GM19351 (cell line): ENCODE measurements around the gene ASB8.

Experiments used
- ATAC-seq: cut with Tn5 transposase; IDR thresholded peaks from one replicate; pipeline ENCODE4 v1.9.1; 2021; ENCODE audit warnings: mild to moderate bottlenecking, moderate library complexity; ENCODE audit not compliant: unreplicated experiment

The ASB8 gene

GRCh38 chr12:48157018-48157888 is at the start of gene ASB8:
Gene ASB8, minus strand, starts transcription at chr12:48157515. Its CDS starts 4,019 bp downstream, at chr12:48153496.
- ATAC-seq, result peak; percentile 86

- no peak for ATAC-seq
Observed at GRCh38 chr12:48203192-48203591, 45.9 kb upstream of the ASB8 start, which contains the start of gene OR10AD1. Gene OR10AD1, minus strand, starts transcription at chr12:48203292. Its CDS starts 0 bp downstream, at chr12:48203292.

GRCh38 chr12:48202766-48203165 is 45.5 kb upstream of the ASB8 start:
- ATAC-seq, result no peak

GRCh38 chr12:48201516-48201915 is 44.2 kb upstream of the ASB8 start:
- ATAC-seq, result no peak

- ATAC-seq, result no peak
Observed at GRCh38 chr12:48201091-48201490, 43.8 kb upstream of the ASB8 start.

GRCh38 chr12:48199774-48200221 is 42.5 kb upstream of the ASB8 start:
- no peak for ATAC-seq

- no peak for ATAC-seq
Observed at GRCh38 chr12:48198985-48199384, 41.7 kb upstream of the ASB8 start.

- ATAC-seq, result peak; percentile 15
Observed at GRCh38 chr12:48198672-48198971, 41.3 kb upstream of the ASB8 start.

GRCh38 chr12:48197971-48198671 is 40.8 kb upstream of the ASB8 start:
- ATAC-seq, result peak; percentile 100

GRCh38 chr12:48197549-48197970 is 40.2 kb upstream of the ASB8 start:
- peak; percentile 24 for ATAC-seq

GRCh38 chr12:48194799-48195201 is 37.5 kb upstream of the ASB8 start:
- no peak for ATAC-seq

GRCh38 chr12:48193623-48194022 is 36.3 kb upstream of the ASB8 start:
- ATAC-seq, result no peak

GRCh38 chr12:48192861-48193260 is 35.5 kb upstream of the ASB8 start:
- no peak for ATAC-seq

GRCh38 chr12:48191096-48191495 is 33.8 kb upstream of the ASB8 start:
- no peak for ATAC-seq

- ATAC-seq, result peak; percentile 70
Observed at GRCh38 chr12:48189331-48190125, 32.2 kb upstream of the ASB8 start.

- ATAC-seq, result no peak
Observed at GRCh38 chr12:48187916-48188695, 30.8 kb upstream of the ASB8 start.

GRCh38 chr12:48185181-48185919 is 28.0 kb upstream of the ASB8 start:
- no peak for ATAC-seq

GRCh38 chr12:48184549-48184922 is 27.2 kb upstream of the ASB8 start:
- ATAC-seq, result no peak

- no peak for ATAC-seq
Observed at GRCh38 chr12:48183876-48184548, 26.7 kb upstream of the ASB8 start.
